Trophoblast cell (in vitro differentiated cells and primary cell): ENCODE data around the gene DAB2.
A peak's percentile ranks its signal among the peaks of the same experiment; 100 is the strongest.

Experiments
- DNase-seq, 2 donors: peaks; one replicate each; pipeline ENCODE4 v3.0.0-alpha.2; 2016
- H2AFZ ChIP-seq: 2 replicates; pipeline ENCODE4 v1.6.1; 2013; ENCODE audit warnings: low read length, moderate library complexity, mild to moderate bottlenecking; ENCODE audit not compliant: insufficient read depth, poor library complexity
- H2AK5ac ChIP-seq: 2 replicates; pipeline ENCODE4 v1.6.1; 2013; ENCODE audit warnings: mild to moderate bottlenecking, low read length
- H2BK120ac ChIP-seq: 2 replicates; pipeline ENCODE4 v1.6.1; 2013; ENCODE audit warnings: low read length, mild to moderate bottlenecking, moderate library complexity; ENCODE audit not compliant: insufficient read depth, poor library complexity
- H2BK12ac ChIP-seq: 2 replicates; pipeline ENCODE4 v1.6.1; 2013; ENCODE audit warnings: mild to moderate bottlenecking, low read length, moderate library complexity
- H2BK5ac ChIP-seq: 2 replicates; pipeline ENCODE4 v1.6.1; 2013; ENCODE audit warnings: low read length, low read depth, moderate library complexity, mild to moderate bottlenecking; ENCODE audit not compliant: poor library complexity
- H3K14ac ChIP-seq: 2 replicates; pipeline ENCODE4 v1.6.1; 2013; ENCODE audit warnings: mild to moderate bottlenecking, low read length
- H3K18ac ChIP-seq: 2 replicates; pipeline ENCODE4 v1.6.1; 2013; ENCODE audit warnings: mild to moderate bottlenecking, low read length
- H3K23ac ChIP-seq: 2 replicates; pipeline ENCODE4 v1.6.1; 2013; ENCODE audit warnings: low read length
- H3K27ac ChIP-seq: 2 replicates; pipeline ENCODE4 v1.5.1; 2013; ENCODE audit warnings: low read depth, mild to moderate bottlenecking, inconsistent platforms, low read length, moderate library complexity
- H3K27me3 ChIP-seq: 2 replicates; pipeline ENCODE4 v1.6.1; 2013; ENCODE audit warnings: inconsistent platforms, mild to moderate bottlenecking, low read length, moderate library complexity; ENCODE audit not compliant: insufficient read depth
- H3K36me3 ChIP-seq, 2 experiments: 1 replicate in 1 of 2; 2 replicates in 1 of 2; pipeline ENCODE4 v1.6.1; 2013; ENCODE audit warnings: low read length in 2 of 2, mild to moderate bottlenecking in 2 of 2, moderate library complexity in 1 of 2; ENCODE audit not compliant: insufficient read depth in 2 of 2, control insufficient read depth in 1 of 2
- H3K4ac ChIP-seq: 2 replicates; pipeline ENCODE4 v1.6.1; 2013; ENCODE audit warnings: low read depth, mild to moderate bottlenecking, low read length, moderate library complexity
- H3K4me1 ChIP-seq, 2 experiments: 1 replicate in 1 of 2; 2 replicates in 1 of 2; pipeline ENCODE4 v1.6.1; 2013; ENCODE audit warnings: low read length in 2 of 2, mild to moderate bottlenecking in 2 of 2, moderate library complexity in 1 of 2; ENCODE audit not compliant: insufficient read depth in 2 of 2, control insufficient read depth in 1 of 2
- H3K4me2 ChIP-seq: 2 replicates; pipeline ENCODE4 v1.6.1; 2013; ENCODE audit warnings: inconsistent platforms, mild to moderate bottlenecking, low read length, moderate library complexity
- H3K4me3 ChIP-seq: 2 replicates; pipeline ENCODE4 v1.5.1; 2013; ENCODE audit warnings: mild to moderate bottlenecking, low read depth, low read length, inconsistent platforms
- H3K79me1 ChIP-seq: one replicate; pipeline ENCODE4 v1.6.1; 2013; ENCODE audit warnings: low read length
- H3K79me2 ChIP-seq: 2 replicates; pipeline ENCODE4 v1.6.1; 2013; ENCODE audit warnings: low read length, mild to moderate bottlenecking; ENCODE audit not compliant: control insufficient read depth, insufficient read depth, poor library complexity
- H3K9ac ChIP-seq: 2 replicates; pipeline ENCODE4 v1.6.1; 2013; ENCODE audit warnings: mild to moderate bottlenecking, low read length
- H3K9me3 ChIP-seq: 2 replicates; pipeline ENCODE4 v1.6.1; 2013; ENCODE audit warnings: low read depth, mild to moderate bottlenecking, control low read depth, inconsistent platforms, low read length; ENCODE audit not compliant: insufficient read depth
- H4K12ac ChIP-seq: 2 replicates; pipeline ENCODE4 v1.6.1; 2013; ENCODE audit warnings: low read depth, mild to moderate bottlenecking, low read length, moderate library complexity
- H4K8ac ChIP-seq: 2 replicates; pipeline ENCODE4 v1.6.1; 2013; ENCODE audit warnings: low read depth, mild to moderate bottlenecking, low read length, moderate library complexity
- H4K91ac ChIP-seq: one replicate; pipeline ENCODE4 v1.6.1; 2013; ENCODE audit warnings: low read depth, mild to moderate bottlenecking, low read length, moderate library complexity
- WGBS: extraction: QIAGEN DNeasy Blood & Tissue Kit; methylation state at CpG from one replicate; pipeline ENCODE4 v1.1.7; 2013; ENCODE audit warnings: missing lambda C conversion rate; ENCODE audit not compliant: insufficient read length, insufficient coverage; ENCODE audit errors: extremely low coverage; 5-methylcytosine and 5-hydroxymethylcytosine counted together

Gene DAB2

GRCh38 chr5:39459907-39460306, 35.1 kb upstream of the DAB2 start:
- Histone ChIP-seq H2BK120ac (no peak overlapping the region), H3K27me3 (no peaks in the 10 kb centered on the region), H3K18ac (no peak overlapping the region), H3K4me3 (no peak overlapping the region), H3K14ac (no peak overlapping the region), H3K9me3 (no peaks in the 10 kb centered on the region), H4K91ac (no peak overlapping the region), H4K12ac (no peak overlapping the region), H3K27ac (no peak overlapping the region), H4K8ac (no peak overlapping the region), H3K79me1 (no peaks in the 10 kb centered on the region), H3K23ac (no peak overlapping the region), H3K9ac (no peak overlapping the region), H2BK12ac (no peak overlapping the region), H3K79me2 (no peaks in the 10 kb centered on the region), H2AFZ (no peak overlapping the region), H3K4me2 (no peak overlapping the region), H3K36me3 (no peaks in the 10 kb centered on the region), H3K4me1 (no peaks in the 10 kb centered on the region), H3K4ac (no peak overlapping the region), H2AK5ac (no peak overlapping the region), H2BK5ac (no peak overlapping the region)
- no peak for DNase-seq

GRCh38 chr5:39459071-39459470, 34.3 kb upstream of the DAB2 start:
- Histone ChIP-seq H3K18ac (no peak overlapping the region), H2BK5ac (no peak overlapping the region), H2BK12ac (no peak overlapping the region), H3K23ac (no peak overlapping the region), H3K4me2 (no peak overlapping the region), H3K4me3 (no peak overlapping the region), H4K12ac (no peak overlapping the region), H4K91ac (peak overlapping the region; percentile 15), H3K14ac (no peak overlapping the region), H4K8ac (no peak overlapping the region), H2AK5ac (no peak overlapping the region), H2AFZ (no peak overlapping the region), H3K79me1 (no peaks in the 10 kb centered on the region), H3K27ac (no peak overlapping the region), H3K36me3 (no peaks in the 10 kb centered on the region), H3K9ac (no peak overlapping the region), H3K79me2 (no peaks in the 10 kb centered on the region), H3K4me1 (no peaks in the 10 kb centered on the region), H3K27me3 (no peaks in the 10 kb centered on the region), H2BK120ac (no peak overlapping the region), H3K9me3 (no peaks in the 10 kb centered on the region), H3K4ac (no peak overlapping the region)
- WGBS = no CpG with 5 or more reads among the region's 3 CpGs
- DNase-seq = peak in 1 of 2 donors; percentile 62

- no peaks in the 10 kb centered on the region for H3K36me3 ChIP-seq
- no peak overlapping the region for H3K23ac ChIP-seq
- no peak for DNase-seq
- no peak overlapping the region for H4K91ac ChIP-seq
- H3K9me3 ChIP-seq = no peaks in the 10 kb centered on the region
- H3K4me1 ChIP-seq = no peaks in the 10 kb centered on the region
- H3K4me2 ChIP-seq = no peak overlapping the region
- no peak overlapping the region for H4K12ac ChIP-seq
- H3K9ac ChIP-seq = no peak overlapping the region
- H2BK5ac ChIP-seq = no peak overlapping the region
- H4K8ac ChIP-seq = no peak overlapping the region
- H3K27me3 ChIP-seq = no peaks in the 10 kb centered on the region
- no peak overlapping the region for H2BK12ac ChIP-seq
- H2AFZ ChIP-seq = no peak overlapping the region
- H2BK120ac ChIP-seq = no peak overlapping the region
- H3K79me2 ChIP-seq = no peaks in the 10 kb centered on the region
- H3K79me1 ChIP-seq = no peaks in the 10 kb centered on the region
- no peak overlapping the region for H3K4me3 ChIP-seq
- WGBS = no CpG with 5 or more reads among the region's 7 CpGs
- H2AK5ac ChIP-seq = no peak overlapping the region
- no peak overlapping the region for H3K4ac ChIP-seq
- no peak overlapping the region for H3K18ac ChIP-seq
- H3K14ac ChIP-seq = no peak overlapping the region
- no peak overlapping the region for H3K27ac ChIP-seq
Measured at GRCh38 chr5:39455645-39456044, 30.9 kb upstream of the DAB2 start.

- Histone ChIP-seq H4K91ac (no peak overlapping the region), H3K4me1 (no peaks in the 10 kb centered on the region), H3K36me3 (no peaks in the 10 kb centered on the region), H3K27me3 (no peaks in the 10 kb centered on the region), H4K8ac (no peak overlapping the region), H3K79me2 (no peaks in the 10 kb centered on the region), H3K9ac (no peak overlapping the region), H3K4me2 (no peak overlapping the region), H3K23ac (no peak overlapping the region), H4K12ac (no peak overlapping the region), H2BK120ac (no peak overlapping the region), H2BK12ac (no peak overlapping the region), H3K9me3 (no peaks in the 10 kb centered on the region), H3K4me3 (no peak overlapping the region), H3K79me1 (no peaks in the 10 kb centered on the region), H2AK5ac (no peak overlapping the region), H3K18ac (no peak overlapping the region), H2AFZ (no peak overlapping the region), H3K27ac (no peak overlapping the region), H3K14ac (no peak overlapping the region), H2BK5ac (no peak overlapping the region), H3K4ac (no peak overlapping the region)
- no peak for DNase-seq
Measured at GRCh38 chr5:39453606-39454005, 28.8 kb upstream of the DAB2 start.

- H2BK5ac ChIP-seq = no peak overlapping the region
- no peak overlapping the region for H4K8ac ChIP-seq
- no peak overlapping the region for H2BK12ac ChIP-seq
- H2AK5ac ChIP-seq = no peak overlapping the region
- no CpG with 5 or more reads among the region's 2 CpGs for whole genome bisulfite sequencing
- H3K14ac ChIP-seq = no peak overlapping the region
- H3K4me3 ChIP-seq = no peak overlapping the region
- H3K23ac ChIP-seq = no peak overlapping the region
- H3K4me2 ChIP-seq = no peak overlapping the region
- H3K79me1 ChIP-seq = no peaks in the 10 kb centered on the region
- H2AFZ ChIP-seq = no peak overlapping the region
- no peaks in the 10 kb centered on the region for H3K9me3 ChIP-seq
- no peak overlapping the region for H4K12ac ChIP-seq
- no peak overlapping the region for H3K9ac ChIP-seq
- no peaks in the 10 kb centered on the region for H3K27me3 ChIP-seq
- H3K27ac ChIP-seq = no peak overlapping the region
- no peaks in the 10 kb centered on the region for H3K79me2 ChIP-seq
- no peak overlapping the region for H3K4ac ChIP-seq
- no peak overlapping the region for H2BK120ac ChIP-seq
- H3K36me3 ChIP-seq = no peaks in the 10 kb centered on the region
- DNase-seq = peak in 1 of 2 donors; percentile 70
- H3K4me1 ChIP-seq = no peaks in the 10 kb centered on the region
- no peak overlapping the region for H4K91ac ChIP-seq
- no peak overlapping the region for H3K18ac ChIP-seq
Measured at GRCh38 chr5:39452846-39453245, 28.1 kb upstream of the DAB2 start.
